Thoracic aorta (tissue), 2 donors: ENCODE measurements around the gene CCR5. TPM values are rescaled to one million over a fixed set of nuclear protein-coding genes. Genes with fewer than 3 reads are reported as not detected.

Source experiments
- ATAC-seq: fragments of 150-250 bp; one replicate; pipeline ENCODE4 v1.8.0; 2017; ENCODE audit warnings: low read depth; ENCODE audit not compliant: insufficient number of reproducible peaks, low FRiP score
- DNase-seq: peaks from one replicate; pipeline ENCODE4 v3.0.0-alpha.2; 2020; ENCODE audit warnings: low spot score
- H3K27ac ChIP-seq, 2 donors: fragments of 200-600 bp; sonication (generic); 1 replicate in 1 of 2; 2 replicates in 1 of 2; pipeline ENCODE4 v1.5.1; 2016; ENCODE audit warnings: mild to moderate bottlenecking in 2 of 2, moderate library complexity in 2 of 2
- H3K27me3 ChIP-seq: fragments of 200-600 bp; sonication (generic); replicated peaks from 2 replicates; pipeline ENCODE4 v1.6.0; 2016; ENCODE audit warnings: mild to moderate bottlenecking; ENCODE audit not compliant: insufficient read depth
- H3K36me3 ChIP-seq: fragments of 200-600 bp; sonication (generic); one replicate; pipeline ENCODE4 v1.5.1; 2016
- H3K4me1 ChIP-seq, 2 donors: fragments of 200-600 bp; sonication (generic); 1 replicate in 1 of 2; 2 replicates in 1 of 2; pipeline versions ENCODE4 v1.5.1 to v1.6.0; 2016; ENCODE audit warnings: low read depth in 2 of 2, mild to moderate bottlenecking in 1 of 2; ENCODE audit not compliant: control insufficient read depth in 1 of 2
- H3K4me3 ChIP-seq: fragments of 200-600 bp; sonication (generic); 2 replicates; pipeline ENCODE4 v1.5.1; 2016; ENCODE audit warnings: mild to moderate bottlenecking
- H3K9me3 ChIP-seq: fragments of 200-600 bp; sonication (generic); 2 replicates; pipeline ENCODE4 v1.5.1; 2016
- CTCF ChIP-seq: fragments of 200-600 bp; sonication (generic); IDR thresholded peaks from one replicate; pipeline ENCODE4 v1.5.1; 2019; ENCODE audit warnings: antibody characterized with exemption
- total RNA-seq, 2 donors: library from RNA; depleted of rRNA; stranded (reverse); fragments of >200 nt; gene quantifications; one replicate each; pipeline versions ENCODE4 v1.1.0 to v1.2.3, GENCODE V29; 2016

The CCR5 gene
- total RNA-seq, 2 donors from 2014 or later, result 0.95 to 3.6 TPM

GRCh38 chr3:46353647-46354410, 16.9 kb upstream of the CCR5 start, which contains the start of gene CCR2:
Gene CCR2 (plus strand): TSS chr3:46354111. CDS start chr3:46357528, 3,417 bp downstream.
- ATAC-seq, result no peak
- H3K4me3 ChIP-seq, result no peak within 1 kb of the TSS

GRCh38 chr3:46354478-46354877, 16.3 kb upstream of the CCR5 start:
- Histone ChIP-seq H3K4me3 (no peak overlapping the region), H3K27me3 (no peaks in the 10 kb centered on the region), H3K4me1 (no peaks in the 10 kb centered on the region), H3K27ac (no peak overlapping the region), H3K36me3 (no peaks in the 10 kb centered on the region), H3K9me3 (no peaks in the 10 kb centered on the region)
- no peak for TF ChIP-seq CTCF
- no peak for DNase-seq
- no peak for ATAC-seq

More at GRCh38 chr3:46353647-46354410, 16.9 kb upstream of the CCR5 start, which contains the start of gene CCR2:
- Histone ChIP-seq H3K27ac (no peak within 1 kb of the TSS), H3K27me3 (no peaks in the 10 kb centered on the region), H3K4me1 (no peaks in the 10 kb centered on the region), H3K36me3 (no peaks in the 10 kb centered on the region), H3K9me3 (no peaks in the 10 kb centered on the region)
- no peak for DNase-seq
- no peak for TF ChIP-seq CTCF

- no peak for ATAC-seq
- TF ChIP-seq CTCF, result no peak
Measured at GRCh38 chr3:46354984-46355383, 15.8 kb upstream of the CCR5 start.

GRCh38 chr3:46356276-46356675, 14.5 kb upstream of the CCR5 start:
- H3K4me3 ChIP-seq, result no peak overlapping the region
- H3K27ac ChIP-seq, result no peak overlapping the region
- H3K36me3 ChIP-seq, result no peaks in the 10 kb centered on the region
- no peaks in the 10 kb centered on the region for H3K4me1 ChIP-seq
- no peak for TF ChIP-seq CTCF
- no peak for DNase-seq
- H3K9me3 ChIP-seq, result no peaks in the 10 kb centered on the region
- no peaks in the 10 kb centered on the region for H3K27me3 ChIP-seq
- ATAC-seq, result no peak

More at GRCh38 chr3:46354984-46355383, 15.8 kb upstream of the CCR5 start:
- Histone ChIP-seq H3K36me3 (no peaks in the 10 kb centered on the region), H3K4me3 (no peak overlapping the region), H3K27me3 (no peaks in the 10 kb centered on the region), H3K27ac (no peak overlapping the region), H3K9me3 (no peaks in the 10 kb centered on the region), H3K4me1 (no peaks in the 10 kb centered on the region)
- no peak for DNase-seq

GRCh38 chr3:46356909-46357308, 13.8 kb upstream of the CCR5 start:
- TF ChIP-seq CTCF, result no peak
- no peak for DNase-seq
- Histone ChIP-seq H3K4me1 (no peaks in the 10 kb centered on the region), H3K27me3 (no peaks in the 10 kb centered on the region), H3K9me3 (no peaks in the 10 kb centered on the region), H3K27ac (no peak overlapping the region), H3K36me3 (no peaks in the 10 kb centered on the region), H3K4me3 (no peak overlapping the region)
- no peak for ATAC-seq
